NT2/D1 (cell line): ENCODE data around the gene TAS2R19.

Experiments
- YY1 ChIP-seq: IDR thresholded peaks from 2 replicates; pipeline ENCODE4 v1.6.1; 2011; ENCODE audit not compliant: insufficient read length, insufficient read depth
- ZNF274 ChIP-seq: IDR thresholded peaks from 2 replicates; pipeline ENCODE4 v1.6.1; 2011; ENCODE audit warnings: mild to moderate bottlenecking, low read depth, low read length

- TF ChIP-seq ZNF274 (no peak), YY1 (no peak)
These were observed 47.5 kb upstream of the TAS2R19 start for GRCh38 chr12:11069854-11070365.
